ENCODE results near the gene PSD4.

DNA sequence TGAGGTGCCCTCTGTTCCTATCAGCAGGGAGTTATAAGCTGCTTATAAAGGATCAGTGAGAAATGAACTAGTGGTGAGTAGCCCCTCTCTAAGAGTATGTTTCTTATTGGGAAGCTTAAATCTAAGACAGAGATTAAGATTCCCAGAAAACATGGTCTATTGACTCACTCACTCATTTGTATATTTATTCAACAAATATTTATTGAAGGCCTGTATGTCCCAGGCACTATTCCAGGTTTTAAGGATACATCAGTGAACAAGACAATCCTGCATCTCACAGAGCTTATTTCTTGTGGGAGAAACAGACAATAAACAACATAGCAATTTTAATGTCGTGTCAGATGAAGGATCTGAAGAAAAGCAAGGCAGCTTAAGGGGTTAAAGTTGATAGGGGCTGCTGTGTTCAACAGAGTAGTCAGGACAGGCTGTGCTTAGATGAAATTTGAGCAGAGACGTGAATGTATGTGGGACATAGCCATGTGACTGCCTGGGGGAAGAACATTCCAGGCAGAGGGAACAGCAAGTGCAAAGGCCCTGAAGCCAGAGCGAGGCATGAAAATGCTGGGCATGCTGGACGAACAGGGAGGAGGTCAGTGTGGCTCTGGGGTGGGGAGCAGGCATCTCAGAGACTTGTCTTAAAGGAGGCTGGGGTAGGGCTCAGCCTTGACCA lies 14.8 kb upstream of the PSD4 start:
- TF ChIP-seq EP300 (IDR thresholded peaks at IDR 0.05) (no peak), POLR2AphosphoS5 (IDR thresholded peaks at IDR 0.05) (no peak)
